Fibroblast of the aortic adventitia (primary cell): ENCODE results near the gene RBMS3. TPM values are rescaled to one million over a fixed set of nuclear protein-coding genes. Genes with fewer than 3 reads are reported as not detected.
A peak's percentile ranks its signal among the peaks of the same experiment; 100 is the strongest.

Experiments used
- DNase-seq: peaks from one replicate; pipeline ENCODE4 v3.0.0-alpha.2; 2010; ENCODE audit warnings: low read depth
- H3K4me3 ChIP-seq: 2 replicates; pipeline ENCODE4 v1.5.1; 2011; ENCODE audit warnings: low read depth, mild to moderate bottlenecking, control low read depth, low read length, moderate library complexity
- total RNA-seq: library from RNA; depleted of rRNA; stranded (reverse); fragments of >200 nt; gene quantifications from 2 replicates; pipeline ENCODE4 v1.2.3, GENCODE V29; 2012; ENCODE audit warnings: low replicate concordance
- TF ChIP-seq, protein P1 (sequence below): IDR thresholded peaks from 2 replicates; pipeline ENCODE4 v1.5.1; 2011; ENCODE audit warnings: mild to moderate bottlenecking, low read length, control low read depth, inconsistent platforms; ENCODE audit not compliant: insufficient read depth

The RBMS3 gene
- total RNA-seq, 1 donor = 84.1 TPM

GRCh38 chr3:29701326-29701983 lies 420.6 kb downstream of the RBMS3 start:
- TF ChIP-seq, protein P1, sequence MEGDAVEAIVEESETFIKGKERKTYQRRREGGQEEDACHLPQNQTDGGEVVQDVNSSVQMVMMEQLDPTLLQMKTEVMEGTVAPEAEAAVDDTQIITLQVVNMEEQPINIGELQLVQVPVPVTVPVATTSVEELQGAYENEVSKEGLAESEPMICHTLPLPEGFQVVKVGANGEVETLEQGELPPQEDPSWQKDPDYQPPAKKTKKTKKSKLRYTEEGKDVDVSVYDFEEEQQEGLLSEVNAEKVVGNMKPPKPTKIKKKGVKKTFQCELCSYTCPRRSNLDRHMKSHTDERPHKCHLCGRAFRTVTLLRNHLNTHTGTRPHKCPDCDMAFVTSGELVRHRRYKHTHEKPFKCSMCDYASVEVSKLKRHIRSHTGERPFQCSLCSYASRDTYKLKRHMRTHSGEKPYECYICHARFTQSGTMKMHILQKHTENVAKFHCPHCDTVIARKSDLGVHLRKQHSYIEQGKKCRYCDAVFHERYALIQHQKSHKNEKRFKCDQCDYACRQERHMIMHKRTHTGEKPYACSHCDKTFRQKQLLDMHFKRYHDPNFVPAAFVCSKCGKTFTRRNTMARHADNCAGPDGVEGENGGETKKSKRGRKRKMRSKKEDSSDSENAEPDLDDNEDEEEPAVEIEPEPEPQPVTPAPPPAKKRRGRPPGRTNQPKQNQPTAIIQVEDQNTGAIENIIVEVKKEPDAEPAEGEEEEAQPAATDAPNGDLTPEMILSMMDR = no peak
- DNase-seq = no peak
- H3K4me3 ChIP-seq = no peak overlapping the region

DNA sequence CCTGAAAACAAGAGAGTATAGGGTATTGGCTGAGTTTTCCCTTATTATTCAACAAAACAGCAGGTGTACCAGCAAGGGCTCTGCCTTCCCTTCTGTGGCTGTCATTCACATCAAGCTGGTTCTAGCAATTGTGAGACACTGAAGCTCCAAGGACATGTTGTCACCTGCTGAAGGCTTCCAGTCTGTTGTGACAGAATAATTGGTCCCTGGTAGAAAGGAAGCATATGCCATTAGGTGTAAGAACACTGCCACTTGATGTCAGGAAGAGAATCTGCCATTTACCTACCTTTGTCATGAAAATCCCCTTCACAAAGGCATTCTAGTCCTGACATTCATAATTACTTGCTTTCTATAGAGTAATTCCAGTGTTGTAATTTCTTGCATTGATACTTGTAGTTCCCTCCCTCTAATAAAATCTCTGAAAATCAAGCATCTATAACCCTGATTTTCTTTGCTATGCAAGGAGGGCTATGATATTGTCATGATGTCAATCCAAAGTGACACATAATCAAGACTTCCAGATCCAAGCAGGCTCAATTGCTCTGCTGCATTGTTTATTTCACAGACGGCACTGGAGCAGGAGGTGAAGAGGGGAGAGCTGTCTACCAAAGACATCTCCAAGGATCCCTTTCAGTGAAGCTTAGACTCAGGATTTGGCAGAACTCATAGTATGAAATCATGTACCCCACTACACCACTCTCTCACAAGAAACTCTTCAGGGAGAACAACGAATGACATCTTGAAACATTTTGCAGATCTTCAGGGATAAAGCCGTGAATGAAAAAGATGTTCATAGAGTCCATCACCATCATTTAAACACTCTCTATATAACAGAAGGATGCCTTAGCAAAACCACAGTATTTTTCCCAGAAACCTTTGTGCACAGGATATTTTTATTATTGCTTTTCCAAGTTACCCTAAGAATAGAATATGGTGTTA lies 425.3 kb downstream of the RBMS3 start:
- H3K4me3 ChIP-seq = no peak overlapping the region
- DNase-seq = no peak
- TF ChIP-seq, protein P1 = no peak

GRCh38 chr3:29708884-29709283 lies 428.0 kb downstream of the RBMS3 start:
- H3K4me3 ChIP-seq = no peak overlapping the region
- no peak for DNase-seq
- TF ChIP-seq, protein P1 = no peak

DNA sequence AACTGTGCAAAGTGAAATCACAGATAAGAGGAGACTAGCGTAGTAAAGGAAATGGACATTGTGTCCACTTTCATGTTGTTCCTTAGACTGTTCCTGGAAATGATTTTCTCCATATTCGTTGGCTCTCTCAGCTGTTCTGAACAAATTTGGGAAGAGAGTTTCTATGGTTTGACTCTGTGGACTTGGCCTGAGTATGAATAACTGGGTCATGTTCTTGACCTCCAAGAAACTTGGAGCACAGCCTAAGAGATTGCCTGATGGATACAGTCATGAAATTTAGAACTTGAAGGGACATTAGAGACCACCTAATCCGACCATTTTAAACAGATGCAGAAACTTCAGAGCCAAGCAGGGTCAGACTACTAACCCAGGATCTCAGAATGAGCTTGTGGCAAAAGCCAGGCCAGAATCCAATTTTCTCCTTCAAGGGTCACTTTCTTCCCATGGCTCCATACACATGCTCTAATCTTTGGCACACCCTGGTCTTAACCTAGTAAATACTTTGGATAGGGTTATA lies 430.4 kb downstream of the RBMS3 start:
- no peak for DNase-seq
- TF ChIP-seq, protein P1 = no peak
- no peak overlapping the region for H3K4me3 ChIP-seq

GRCh38 chr3:29716213-29716612 lies 435.3 kb downstream of the RBMS3 start:
- no peak for DNase-seq
- TF ChIP-seq, protein P1 = no peak
- no peak overlapping the region for H3K4me3 ChIP-seq

GRCh38 chr3:29718661-29719065 lies 437.8 kb downstream of the RBMS3 start:
- TF ChIP-seq, protein P1 = no peak
- DNase-seq = peak; percentile 24

More at GRCh38 chr3:29718661-29719065, 437.8 kb downstream of the RBMS3 start:
- no peak overlapping the region for H3K4me3 ChIP-seq
